ENCODE measurements around the gene WDR46.

WDR46 gene, protein sequence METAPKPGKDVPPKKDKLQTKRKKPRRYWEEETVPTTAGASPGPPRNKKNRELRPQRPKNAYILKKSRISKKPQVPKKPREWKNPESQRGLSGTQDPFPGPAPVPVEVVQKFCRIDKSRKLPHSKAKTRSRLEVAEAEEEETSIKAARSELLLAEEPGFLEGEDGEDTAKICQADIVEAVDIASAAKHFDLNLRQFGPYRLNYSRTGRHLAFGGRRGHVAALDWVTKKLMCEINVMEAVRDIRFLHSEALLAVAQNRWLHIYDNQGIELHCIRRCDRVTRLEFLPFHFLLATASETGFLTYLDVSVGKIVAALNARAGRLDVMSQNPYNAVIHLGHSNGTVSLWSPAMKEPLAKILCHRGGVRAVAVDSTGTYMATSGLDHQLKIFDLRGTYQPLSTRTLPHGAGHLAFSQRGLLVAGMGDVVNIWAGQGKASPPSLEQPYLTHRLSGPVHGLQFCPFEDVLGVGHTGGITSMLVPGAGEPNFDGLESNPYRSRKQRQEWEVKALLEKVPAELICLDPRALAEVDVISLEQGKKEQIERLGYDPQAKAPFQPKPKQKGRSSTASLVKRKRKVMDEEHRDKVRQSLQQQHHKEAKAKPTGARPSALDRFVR

DNA sequence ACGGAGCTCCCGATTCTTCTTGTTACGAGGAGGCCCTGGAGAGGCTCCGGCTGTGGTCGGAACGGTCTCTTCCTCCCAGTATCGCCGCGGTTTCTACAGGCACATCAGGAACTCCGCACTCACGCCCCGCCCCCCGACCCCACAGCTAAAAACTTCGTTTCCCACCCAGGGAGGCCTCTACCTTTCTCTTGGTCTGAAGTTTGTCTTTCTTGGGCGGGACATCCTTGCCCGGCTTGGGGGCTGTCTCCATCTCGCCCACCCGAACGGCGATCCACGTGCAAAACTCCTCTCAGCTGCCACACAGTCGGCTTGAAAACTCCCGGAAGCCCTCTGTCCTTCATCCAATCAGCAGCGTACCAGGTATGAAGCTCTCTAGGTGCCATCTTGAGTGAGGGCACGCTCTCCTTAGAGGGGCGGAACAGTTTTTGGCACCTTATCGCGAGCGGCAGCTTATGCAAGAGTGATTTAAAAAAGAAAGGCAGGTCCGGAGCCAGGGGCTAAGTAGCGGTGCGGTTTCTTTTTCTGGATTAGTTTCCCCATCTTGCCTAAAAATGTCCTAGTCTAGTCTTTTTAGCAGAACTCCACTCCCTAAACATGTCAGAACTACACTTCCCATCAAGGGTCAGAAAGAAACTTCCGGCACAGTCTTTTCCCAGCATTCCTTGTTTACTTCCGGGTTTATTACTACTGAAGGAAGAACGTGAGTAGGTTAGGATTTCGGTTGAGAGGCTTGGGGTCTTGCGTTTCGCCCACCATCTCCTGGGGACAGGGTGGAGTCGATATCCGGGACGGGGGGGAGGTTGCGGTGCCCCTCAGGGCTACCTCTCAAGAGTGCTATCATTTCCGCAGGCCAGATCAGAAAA, at the start of gene WDR46, which contains the start of gene PFDN6:
TSS of gene WDR46 (minus strand) at position 319 of the 863 bp plus-strand sequence. CDS start at position 250, 69 bp downstream.
TSS of gene PFDN6 (plus strand) at position 681 of the 863 bp plus-strand sequence. CDS start 256 bp downstream, outside the sequence.
- peak; percentile 90 for DNase-seq (ENCODE audit: low spot score)

DNA sequence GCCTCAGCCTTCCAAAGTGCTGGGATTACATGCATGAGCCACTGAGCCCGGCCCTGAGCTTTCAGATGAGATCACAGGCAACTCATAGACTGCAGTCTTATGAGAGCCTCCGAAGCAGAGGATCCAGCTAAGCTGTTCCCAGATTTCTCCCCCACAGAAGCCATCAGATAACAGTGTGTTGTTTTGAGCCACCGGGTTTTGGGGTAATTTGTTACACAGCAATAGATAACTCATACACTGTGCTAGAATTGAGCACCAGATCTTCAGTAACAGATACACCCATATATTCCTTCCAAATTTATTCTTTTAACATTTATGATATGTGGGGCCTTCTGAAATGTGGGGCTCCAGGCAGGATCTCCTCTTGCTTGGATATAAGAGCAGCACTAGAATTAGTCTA, 47.5 kb upstream of the WDR46 start:
- DNase-seq (ENCODE audit: low spot score): no peak

DNA sequence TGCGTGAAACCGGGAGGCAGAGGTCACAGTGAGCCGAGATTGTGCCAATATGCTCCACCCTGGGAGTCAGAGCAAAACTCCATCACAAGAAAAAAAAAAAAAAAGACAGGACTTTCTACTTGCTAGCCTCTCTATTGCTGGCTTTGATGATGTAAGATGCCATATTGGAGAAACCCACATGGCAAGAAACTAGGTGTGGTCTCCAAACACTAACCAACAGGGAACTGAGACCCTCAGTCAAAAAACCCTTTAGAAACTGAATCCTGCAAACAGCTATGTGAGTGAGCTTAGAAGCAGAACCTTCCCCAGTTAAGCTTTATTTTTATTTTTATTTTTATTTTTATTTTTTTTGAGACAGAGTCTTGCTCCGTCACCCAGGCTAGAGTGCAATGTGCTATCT, 46.9 kb upstream of the WDR46 start:
- no peak for DNase-seq (ENCODE audit: low spot score)

DNA sequence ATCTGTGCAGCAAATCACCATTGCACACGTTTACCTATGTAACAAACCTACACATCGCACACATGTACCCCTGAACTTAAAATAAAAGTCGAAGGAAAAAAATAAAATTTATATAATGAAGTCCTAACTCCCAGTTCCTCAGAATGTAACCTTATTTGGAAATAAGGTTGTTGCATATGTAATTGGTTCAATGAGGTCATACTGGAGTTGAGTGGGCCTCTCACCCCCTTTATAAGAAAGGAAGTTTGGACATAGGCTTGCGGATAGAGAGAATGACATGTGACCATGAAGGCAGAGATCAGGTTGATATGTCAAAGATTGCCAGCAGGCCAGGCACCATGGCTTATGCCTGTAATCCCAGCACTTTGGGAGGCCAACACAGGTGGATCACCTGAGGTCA, 44.6 kb upstream of the WDR46 start:
- DNase-seq (ENCODE audit: low spot score): no peak

DNA sequence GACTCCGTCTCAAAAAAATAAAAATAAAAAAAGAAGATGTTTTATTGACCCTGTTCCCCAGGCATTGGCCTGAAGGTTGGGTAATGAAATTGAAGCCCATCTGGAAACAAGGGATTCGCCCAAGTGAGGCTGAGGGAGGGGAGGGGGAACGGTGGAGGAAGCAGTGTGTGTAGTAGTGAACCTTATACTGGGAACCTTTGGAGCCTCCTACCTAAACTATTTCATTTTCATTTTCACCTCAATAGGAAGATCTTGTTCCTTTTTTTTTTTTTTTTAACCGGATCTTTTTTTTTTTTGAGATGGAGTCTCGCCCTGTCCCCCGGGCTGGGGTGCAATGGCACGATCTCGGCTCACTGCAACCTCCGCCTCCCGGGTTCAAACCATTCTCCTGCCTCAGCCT, 41.7 kb upstream of the WDR46 start:
- no peak for DNase-seq (ENCODE audit: low spot score)

DNA sequence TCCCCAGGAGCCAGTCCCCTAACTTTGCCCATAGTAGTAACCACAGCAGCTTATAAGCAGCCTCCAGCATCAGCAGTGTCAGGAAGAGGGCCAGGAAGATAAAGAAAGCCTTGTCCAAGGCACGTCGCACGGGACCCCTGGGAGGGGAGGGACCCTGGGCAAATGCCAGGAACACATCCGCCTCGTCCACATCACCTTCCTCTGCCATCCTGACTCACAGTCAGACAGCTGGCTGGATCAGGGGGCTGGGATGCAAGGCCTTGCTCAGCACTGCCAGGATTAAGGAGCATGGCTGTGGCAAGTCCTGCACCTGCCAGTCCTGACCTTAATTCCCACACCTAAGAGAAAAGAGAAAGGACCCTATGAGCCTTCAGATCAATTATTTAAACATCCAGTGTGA, 40.0 kb upstream of the WDR46 start:
- no peak for DNase-seq (ENCODE audit: low spot score)

DNA sequence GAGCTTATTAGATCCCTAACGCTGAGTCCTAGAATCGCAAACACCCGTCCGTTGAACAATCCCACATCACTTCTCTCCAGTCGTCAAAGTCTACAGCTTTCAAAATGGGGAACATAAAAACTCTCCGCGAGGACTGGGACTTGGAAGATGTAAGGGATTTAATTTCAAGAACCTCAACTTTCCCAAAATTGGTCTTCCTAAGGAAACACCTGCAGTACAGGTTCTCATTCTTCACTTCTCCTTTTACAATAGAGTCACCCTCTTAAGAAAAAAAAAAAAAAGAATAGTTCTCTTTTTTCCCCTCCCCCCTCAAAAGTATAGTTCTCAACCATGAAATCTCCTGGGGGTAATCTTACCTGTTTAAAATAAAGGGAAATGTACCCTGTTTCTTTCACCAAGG, 35.1 kb upstream of the WDR46 start:
- DNase-seq (ENCODE audit: low spot score): no peak

DNA sequence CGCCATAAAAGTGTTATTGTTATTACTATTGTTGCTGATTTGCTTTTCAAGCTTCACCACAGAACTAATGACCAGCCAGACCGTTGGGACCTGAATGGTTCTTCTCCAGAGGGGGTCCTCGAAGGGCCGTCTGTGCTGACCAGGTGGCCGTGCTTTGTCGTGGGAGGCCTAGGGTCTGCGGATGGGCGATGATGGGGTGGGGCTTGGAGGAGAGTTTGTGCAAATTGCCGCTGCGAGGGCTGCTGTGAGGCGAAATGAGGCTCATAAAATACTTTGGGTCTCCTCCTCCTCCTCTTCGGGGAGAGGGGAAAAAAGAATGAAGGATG, 34.5 kb upstream of the WDR46 start:
- no peak for DNase-seq (ENCODE audit: low spot score)

DNA sequence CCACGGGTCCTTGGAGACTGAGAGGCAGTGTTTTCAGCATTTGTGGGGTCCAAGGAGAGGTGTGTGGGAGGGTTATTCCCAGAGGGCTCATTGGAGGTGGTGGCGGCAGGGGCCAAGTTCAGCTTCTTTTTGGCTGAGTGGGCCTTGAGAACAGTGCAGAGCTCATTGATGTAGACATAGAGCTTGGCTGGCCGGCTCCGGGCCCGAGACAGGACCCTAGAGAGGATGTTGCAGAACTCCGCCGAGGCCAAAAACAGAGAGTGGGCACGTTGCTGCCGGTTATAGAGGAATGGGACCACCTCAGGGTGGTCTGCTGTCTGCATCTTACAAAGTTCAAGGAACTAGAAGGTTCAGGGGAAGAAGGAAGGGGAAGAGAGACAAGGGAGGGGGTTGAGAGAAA, 32.2 kb upstream of the WDR46 start:
- DNase-seq (ENCODE audit: low spot score): no peak

DNA sequence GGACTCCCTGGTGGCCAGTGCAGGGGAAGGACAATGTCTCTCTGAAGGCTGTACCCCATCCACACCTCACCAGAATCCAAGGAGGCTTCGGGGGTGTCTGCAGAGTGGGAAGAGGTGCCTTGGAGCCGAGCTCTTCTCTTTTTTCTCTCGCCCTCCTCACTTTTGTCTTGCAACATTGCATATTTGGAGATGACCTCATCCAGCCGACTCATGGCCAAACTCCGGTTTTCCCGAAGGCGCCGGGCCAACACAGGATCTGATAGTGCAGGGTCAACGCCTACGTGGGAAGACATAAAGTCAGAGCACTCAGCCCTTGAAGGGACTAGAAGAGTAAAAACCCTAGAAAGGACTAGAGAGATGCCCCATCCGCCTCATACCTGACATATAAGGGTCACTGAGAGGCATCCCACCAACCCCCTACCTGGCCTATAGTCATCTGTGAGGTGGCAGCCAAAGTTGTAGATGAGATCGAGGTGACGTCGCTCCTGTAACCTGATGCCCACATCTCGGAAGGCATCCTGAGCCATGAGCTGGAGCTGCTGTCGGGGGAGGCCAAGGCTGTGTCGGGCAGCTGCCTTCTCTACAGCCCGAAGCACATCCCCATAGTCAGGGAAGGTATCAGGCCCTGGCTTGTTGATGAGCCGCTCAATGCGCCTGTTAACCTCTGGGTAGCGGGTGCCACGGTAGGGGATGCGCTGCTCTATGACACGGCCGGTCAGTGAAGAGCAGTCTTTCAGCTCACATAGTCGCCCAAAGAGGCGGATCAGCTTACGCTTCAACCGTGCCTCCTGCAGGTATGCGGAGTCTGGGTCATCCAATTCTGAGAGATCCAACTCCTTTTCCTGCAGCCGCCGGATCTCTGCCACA, 31.5 kb upstream of the WDR46 start:
- DNase-seq (ENCODE audit: low spot score): peak; percentile 70

DNA sequence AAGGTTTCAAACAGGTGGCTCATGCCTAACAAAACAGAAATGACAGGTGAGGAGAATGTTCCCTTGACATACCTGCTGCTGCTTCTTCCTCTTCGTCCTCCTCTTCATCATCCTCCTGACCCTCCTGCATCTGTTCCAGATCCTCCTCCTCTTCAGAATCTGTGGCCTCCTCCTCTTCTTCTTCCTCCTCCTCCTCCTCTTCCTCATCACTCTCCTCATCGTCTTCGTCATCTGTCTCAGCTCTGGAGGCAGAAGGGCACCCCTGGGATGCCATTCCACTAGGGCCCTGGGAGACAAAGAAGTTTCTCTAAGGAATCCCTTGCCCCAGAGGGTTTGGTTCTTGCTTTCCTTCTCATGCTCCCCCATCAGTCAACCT, 30.9 kb upstream of the WDR46 start:
- DNase-seq (ENCODE audit: low spot score): no peak

DNA sequence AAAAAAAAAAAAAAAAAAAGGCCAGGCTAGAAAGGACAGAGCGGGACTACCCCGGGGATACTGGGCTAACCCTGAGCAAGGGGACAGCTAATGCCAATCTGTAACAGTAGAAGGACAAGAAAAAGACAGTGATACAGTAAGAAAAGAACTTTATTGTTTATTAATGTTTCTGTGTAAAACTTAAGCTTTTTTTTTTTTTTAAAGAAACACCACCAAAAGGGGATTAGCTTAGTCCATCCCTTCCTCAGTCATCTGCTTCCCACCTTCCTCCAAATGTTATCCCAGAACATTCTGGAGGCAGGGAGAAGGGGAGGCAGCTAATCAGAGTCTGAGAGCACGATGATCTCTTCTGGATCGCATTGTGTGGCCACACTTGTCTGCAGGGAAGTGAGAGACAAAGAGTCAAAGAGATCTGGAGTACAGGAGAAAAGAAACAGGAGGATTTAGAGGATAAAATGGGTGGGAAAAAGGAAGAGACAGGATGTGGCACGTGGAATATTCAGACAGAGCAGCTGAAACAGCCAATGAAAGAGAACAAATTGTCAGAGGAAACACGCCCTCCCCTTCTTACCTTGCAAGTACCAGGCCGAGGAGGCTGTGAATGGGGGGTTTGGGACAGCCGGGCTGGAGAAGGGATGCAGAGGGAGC, 29.5 kb upstream of the WDR46 start:
- no peak for DNase-seq (ENCODE audit: low spot score)

DNA sequence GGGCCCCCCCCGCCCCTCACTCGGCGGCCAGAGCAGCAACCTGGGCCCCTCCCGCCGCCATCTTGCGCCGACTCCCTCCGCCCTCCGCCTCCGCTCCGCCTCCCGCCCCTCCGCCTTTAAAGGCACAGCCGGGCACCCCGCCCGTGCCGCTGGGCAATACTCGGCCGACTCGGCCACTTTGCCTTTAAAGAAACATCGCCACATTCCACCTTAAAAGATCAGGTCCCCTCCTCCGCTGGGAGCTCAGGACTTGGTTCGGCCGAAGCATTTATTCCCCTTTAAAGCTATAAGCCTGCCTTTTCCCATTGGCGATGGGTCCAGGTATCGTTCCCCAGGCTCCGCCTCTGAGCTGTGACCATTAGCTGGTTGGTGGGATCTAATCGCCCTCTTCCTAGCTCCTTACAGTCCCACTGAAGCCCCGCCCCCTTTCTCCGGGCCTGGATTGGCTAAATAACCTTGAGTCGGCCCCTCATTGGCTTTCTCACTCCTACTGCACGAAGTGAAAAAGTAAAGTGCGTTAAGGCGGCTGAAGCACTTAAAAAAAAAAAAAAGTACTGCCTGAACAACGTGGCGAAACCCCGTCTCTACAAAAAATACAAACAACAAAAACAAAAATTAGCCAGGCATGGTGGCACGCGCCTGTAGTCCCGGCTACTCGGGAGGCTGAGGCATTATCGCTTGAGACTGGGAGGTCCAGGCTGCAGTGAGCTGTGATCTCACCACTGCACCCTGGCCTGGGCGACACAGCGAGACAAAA, 28.8 kb upstream of the WDR46 start, which contains the start of gene ZBTB22:
TSS of gene ZBTB22 (minus strand) at position 76 of the 757 bp plus-strand sequence. CDS start 828 bp downstream, outside the sequence.
- peak; percentile 98 for DNase-seq (ENCODE audit: low spot score)

DNA sequence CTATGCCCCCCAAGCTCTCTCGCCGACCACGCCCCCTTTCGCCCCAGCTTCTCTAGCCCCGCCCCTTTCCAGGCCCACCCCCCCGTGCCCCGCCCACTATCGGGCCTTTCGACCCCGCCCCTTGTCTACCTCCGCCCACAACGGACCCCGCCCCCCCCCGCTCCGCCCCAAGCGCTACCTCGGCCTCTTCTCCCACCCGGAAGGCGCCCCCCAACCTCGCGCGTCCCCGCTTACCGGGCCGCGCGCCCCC, 28.3 kb upstream of the WDR46 start:
- no peak for DNase-seq (ENCODE audit: low spot score)

DNA sequence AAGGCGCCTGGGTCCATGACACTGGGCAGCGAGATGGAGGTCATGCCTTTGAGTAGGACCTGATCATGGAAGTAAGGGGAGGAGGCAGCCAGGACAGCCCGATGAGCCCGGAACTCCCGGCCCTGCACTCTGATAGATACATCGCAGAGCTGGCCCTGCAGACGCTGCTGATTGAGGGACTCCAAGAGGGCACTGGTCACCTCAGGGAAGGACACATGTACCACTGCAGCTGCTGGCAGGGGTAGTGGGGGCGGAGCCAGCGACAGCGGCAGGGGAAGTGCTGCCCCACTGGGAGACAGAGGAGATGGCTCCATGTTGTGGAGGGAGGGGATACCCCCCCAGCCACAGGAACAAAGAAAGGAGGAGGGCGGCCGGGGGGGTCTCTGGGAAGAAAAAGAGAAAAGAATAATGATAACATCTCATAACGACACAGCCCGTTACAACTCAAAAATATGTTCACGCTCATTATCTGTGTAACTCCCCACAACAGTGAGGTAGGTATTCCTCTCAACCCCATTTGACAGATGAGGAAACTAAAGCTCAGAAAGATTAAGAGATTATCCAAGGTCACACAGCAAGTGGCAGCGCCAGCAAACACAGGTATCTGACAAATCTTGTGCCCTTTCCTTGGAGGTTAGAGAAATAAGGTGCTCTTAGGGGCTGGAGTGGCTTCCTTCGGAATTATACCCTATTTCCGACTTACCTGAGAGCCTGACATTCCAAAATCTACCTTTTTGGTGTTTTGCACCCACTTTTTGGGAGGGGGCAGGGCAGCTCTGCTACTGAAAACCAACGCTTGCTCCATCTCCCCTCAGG, 27.8 kb upstream of the WDR46 start:
- no peak for DNase-seq (ENCODE audit: low spot score)

DNA sequence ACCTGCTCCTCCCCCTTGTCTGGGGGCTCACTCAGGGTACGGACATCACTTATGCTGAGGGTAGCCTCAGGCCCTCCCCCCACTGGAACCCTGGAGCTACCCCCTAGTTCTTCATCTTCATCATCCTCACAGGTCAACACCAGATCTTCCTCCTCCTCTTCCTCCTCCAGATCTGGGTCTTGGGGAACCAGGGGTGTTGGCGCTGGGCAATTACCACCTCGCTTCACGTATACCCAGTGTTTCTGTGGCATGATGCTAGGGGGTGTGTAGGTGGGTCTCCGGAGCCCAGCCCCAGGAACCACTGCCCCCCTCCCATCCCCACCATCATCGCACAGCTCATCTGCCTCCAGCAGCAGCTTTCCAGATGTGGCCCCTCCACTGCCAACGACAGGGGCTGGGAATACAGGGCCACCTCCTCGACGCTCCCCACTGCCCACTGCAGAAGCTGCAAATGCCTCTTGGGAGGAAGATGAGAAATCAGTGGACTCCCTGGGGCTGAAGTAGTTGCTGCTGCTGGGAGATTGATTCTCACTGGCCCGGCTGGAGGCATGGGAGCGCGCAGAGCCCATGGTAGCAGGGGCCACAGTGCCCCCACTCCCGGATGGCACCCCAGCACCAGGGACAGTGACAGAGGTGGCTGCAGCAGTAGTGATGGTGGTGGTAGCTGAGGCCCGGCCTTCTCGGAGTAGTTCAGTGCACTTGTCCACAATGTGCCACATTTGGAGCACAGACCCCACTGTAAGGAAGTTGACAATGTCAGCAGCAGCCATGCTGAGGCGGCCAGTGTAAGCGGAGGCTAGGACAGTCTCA, 27.0 kb upstream of the WDR46 start:
- no peak for DNase-seq (ENCODE audit: low spot score)

DNA sequence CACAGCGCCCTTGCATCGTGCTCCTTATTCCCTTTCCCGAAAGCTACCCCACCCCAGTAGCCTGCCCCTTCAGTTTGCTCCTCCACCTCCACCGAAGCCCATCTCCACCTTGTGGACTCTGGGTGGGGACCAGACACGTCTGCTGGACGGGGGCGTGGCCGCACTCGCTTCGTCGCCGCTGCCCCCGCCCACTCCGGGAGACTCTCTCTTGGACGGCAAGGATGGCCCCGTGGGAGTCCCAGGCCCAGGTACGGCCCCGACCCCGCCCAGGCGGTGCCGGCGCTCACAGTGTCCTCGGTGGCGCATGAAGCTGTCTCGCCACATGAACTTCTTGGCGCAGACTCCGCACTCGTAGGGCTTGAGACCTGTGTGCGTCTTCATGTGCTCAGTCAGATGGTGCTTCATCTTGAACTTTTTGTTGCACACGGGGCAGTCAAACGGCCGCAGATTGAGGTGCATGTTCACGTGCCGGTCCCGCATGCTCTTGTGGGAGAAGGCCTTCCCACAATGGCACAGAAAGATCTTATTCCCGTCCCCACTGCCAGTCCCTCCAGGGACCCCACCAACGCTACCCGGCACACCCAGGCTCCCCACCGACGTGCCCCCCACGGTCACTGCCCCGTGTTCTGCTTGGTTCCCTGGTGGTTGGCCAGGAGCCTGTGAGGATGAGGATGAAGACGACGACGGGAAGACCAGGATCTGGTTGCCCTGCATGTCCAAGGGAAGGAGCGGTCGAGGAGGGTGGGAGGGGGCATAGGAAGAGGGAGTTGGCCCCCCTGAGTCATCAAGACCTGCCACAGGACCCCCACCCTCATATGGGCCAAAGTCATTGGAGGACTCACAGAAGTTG, 26.1 kb upstream of the WDR46 start:
- DNase-seq (ENCODE audit: low spot score): peak; percentile 37

DNA sequence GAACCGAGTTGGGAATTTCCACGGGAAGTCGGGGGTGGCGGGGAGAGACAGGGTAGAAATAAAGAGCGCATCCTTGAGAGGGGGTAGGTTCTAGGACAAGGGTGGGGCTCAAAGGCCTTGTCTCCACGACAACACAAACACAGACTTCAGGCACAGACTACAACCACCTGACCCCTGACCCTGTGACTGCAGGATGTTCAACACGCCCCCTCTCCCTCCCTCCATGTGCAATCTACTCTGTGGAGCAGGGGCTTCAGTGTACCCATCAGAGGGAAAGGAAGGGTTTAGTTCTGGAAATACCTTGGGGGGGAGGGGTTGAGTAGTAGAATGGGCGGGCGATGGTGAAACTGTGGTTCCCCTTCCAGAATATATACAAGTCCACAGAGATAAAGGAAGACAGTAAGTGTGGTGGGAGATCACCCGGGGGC, 25.5 kb upstream of the WDR46 start:
- peak; percentile 91 for DNase-seq (ENCODE audit: low spot score)
